ENCODE results near the gene LIPI. TPM values are rescaled to one million over a fixed set of nuclear protein-coding genes. Genes with fewer than 3 reads are reported as not detected.
"Not testable (repeated sequence)": the region's sequence is repeated elsewhere in the genome, so short reads cannot be mapped to it uniquely, and the experiment has no call there.

LIPI gene
- polyA plus RNA-seq, 2 donors, result not detected

DNA sequence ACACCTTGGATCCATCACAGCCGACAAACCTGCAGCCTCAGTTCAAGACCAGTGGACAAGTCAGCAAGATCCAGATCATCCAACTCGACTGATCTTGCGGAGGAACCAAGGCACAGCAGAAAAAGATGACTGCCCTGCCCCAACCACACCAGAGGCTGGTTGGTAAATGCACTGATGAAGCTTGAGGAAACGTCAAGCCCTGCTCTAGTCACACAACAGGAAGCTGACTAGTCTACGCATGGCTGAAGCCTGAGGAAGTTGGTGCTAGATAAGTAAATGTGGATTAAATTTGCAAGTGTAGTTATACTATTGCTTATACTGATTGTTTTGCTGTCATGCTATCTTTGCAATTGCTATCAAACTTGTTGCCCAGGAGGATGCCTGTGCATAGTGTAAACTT is 89.0 kb downstream of the LIPI start:
- no peak overlapping the region for H3K4me3 ChIP-seq (ENCODE audit: low read depth in 1 of 2, low read length in 2 of 2)
- H3K27me3 ChIP-seq (ENCODE audit: control insufficient read depth in 1 of 2, insufficient read depth in 2 of 2, low read length in 2 of 2), result no peaks in the 10 kb centered on the region
- no peaks in the 10 kb centered on the region for H3K36me3 ChIP-seq (ENCODE audit: control insufficient read depth in 2 of 2, insufficient read depth in 2 of 2, low read length in 1 of 2)
- 84 to 85% methylated on average over 5 of the region's 5 CpGs for WGBS, 2 donors
- no peak overlapping the region for H3K27ac ChIP-seq (ENCODE audit: low read depth in 2 of 2, low read length in 1 of 2)
- peaks cover 0 to 2% of the 10 kb centered on the region in 2 donors for H3K4me1 ChIP-seq (ENCODE audit: control insufficient read depth in 2 of 2, insufficient read depth in 2 of 2, low read length in 1 of 2)
- H3K9me3 ChIP-seq (ENCODE audit: control insufficient read depth in 2 of 2, insufficient read depth in 1 of 2, low read depth in 1 of 2, low read length in 1 of 2), result peaks cover 0 to 2% of the 10 kb centered on the region in 2 donors

DNA sequence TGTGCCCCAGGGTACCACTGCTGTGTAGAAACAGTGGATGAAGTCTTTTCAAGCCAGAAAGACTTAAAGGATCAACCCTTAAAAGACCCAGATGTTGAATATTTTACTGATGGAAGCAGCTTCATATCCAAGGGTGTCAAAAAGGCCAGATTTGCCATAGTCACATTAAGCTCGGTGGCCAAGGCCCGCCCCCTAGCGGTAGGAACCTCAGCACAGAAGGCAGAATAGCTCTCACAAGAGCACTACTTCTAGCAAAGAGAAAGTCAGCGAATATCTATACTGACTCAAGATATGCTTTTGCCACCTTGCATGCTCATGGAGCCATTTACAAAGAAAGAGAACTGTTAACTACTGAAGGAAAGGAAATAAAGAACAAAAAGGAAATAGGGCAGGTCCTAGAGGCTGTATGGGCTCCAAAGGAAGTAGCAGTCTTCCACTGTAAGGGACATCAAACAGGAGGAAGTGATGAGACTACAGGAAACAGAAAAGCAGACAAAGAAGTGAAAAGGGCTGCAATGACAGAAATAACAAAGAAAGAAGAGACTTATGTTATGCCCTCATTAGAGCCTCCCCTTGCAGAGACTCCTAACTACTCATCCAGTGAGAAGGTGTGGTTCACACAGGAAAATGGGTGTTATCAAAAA is 90.5 kb downstream of the LIPI start:
- Histone ChIP-seq H3K4me3 (ENCODE audit: low read depth in 1 of 2, low read length in 2 of 2) (no peak overlapping the region), H3K27me3 (ENCODE audit: control insufficient read depth in 1 of 2, insufficient read depth in 2 of 2, low read length in 2 of 2) (no peaks in the 10 kb centered on the region), H3K4me1 (ENCODE audit: control insufficient read depth in 2 of 2, insufficient read depth in 2 of 2, low read length in 1 of 2) (peaks cover 2 to 7% of the 10 kb centered on the region in 2 donors), H3K36me3 (ENCODE audit: control insufficient read depth in 2 of 2, insufficient read depth in 2 of 2, low read length in 1 of 2) (no peaks in the 10 kb centered on the region), H3K9me3 (ENCODE audit: control insufficient read depth in 2 of 2, insufficient read depth in 1 of 2, low read depth in 1 of 2, low read length in 1 of 2) (peaks cover 0 to 2% of the 10 kb centered on the region in 2 donors), H3K27ac (ENCODE audit: low read depth in 2 of 2, low read length in 1 of 2) (no peak overlapping the region)
- 29 to 49% methylated on average over 4 of the region's 4 CpGs for WGBS, 2 donors

DNA sequence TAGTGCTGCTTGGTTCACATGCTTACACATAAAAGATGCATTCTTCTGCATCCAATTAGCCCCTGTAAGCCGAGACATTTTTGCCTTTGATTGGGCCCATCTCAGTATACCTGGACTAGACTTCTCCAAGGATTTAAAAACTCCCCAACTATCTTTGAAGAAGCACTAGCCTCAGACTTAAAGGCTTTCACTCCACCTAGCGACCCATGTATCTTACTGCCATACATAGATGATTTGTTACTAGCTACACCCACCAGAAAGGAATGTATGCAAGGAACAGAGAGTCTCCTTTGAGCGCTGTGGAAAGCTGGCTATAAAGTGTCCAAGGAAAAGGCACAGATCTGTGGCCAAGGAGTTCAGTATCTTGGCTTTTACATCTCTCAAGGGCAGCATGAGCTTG is 91.7 kb downstream of the LIPI start:
- Histone ChIP-seq H3K27ac (ENCODE audit: low read depth in 2 of 2, low read length in 1 of 2) (no peak overlapping the region), H3K4me1 (ENCODE audit: control insufficient read depth in 2 of 2, insufficient read depth in 2 of 2, low read length in 1 of 2) (peaks cover 2 to 13% of the 10 kb centered on the region in 2 donors), H3K9me3 (ENCODE audit: control insufficient read depth in 2 of 2, insufficient read depth in 1 of 2, low read depth in 1 of 2, low read length in 1 of 2) (peaks cover 2 to 3% of the 10 kb centered on the region in 2 donors), H3K36me3 (ENCODE audit: control insufficient read depth in 2 of 2, insufficient read depth in 2 of 2, low read length in 1 of 2) (no peaks in the 10 kb centered on the region), H3K27me3 (ENCODE audit: control insufficient read depth in 1 of 2, insufficient read depth in 2 of 2, low read length in 2 of 2) (no peaks in the 10 kb centered on the region), H3K4me3 (ENCODE audit: low read depth in 1 of 2, low read length in 2 of 2) (no peak overlapping the region)
- WGBS, 2 donors, result 82 to 85% methylated on average over 3 of the region's 3 CpGs

DNA sequence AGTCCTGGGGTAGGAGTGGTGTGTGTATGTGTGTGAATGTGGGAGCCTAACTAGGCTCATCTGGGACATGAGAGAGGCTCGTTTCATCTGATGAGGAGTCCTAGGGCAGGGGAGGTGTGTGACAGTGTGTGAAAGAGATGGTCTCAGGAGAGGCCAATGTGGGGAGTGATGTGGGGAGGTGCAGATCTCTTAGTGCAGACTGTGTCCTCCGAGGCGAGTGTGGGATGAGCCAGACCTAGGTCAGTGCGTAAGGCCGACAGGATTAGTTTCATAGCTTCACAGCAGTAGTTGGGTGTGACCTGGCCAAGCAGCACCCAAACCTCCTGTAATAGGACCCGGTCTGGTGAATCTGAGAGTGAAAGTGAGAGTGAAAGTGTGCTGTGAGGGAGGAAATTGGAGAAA is 94.7 kb downstream of the LIPI start:
- peaks cover 2 to 13% of the 10 kb centered on the region in 2 donors for H3K4me1 ChIP-seq (ENCODE audit: control insufficient read depth in 2 of 2, insufficient read depth in 2 of 2, low read length in 1 of 2)
- H3K36me3 ChIP-seq (ENCODE audit: control insufficient read depth in 2 of 2, insufficient read depth in 2 of 2, low read length in 1 of 2), result no peaks in the 10 kb centered on the region
- H3K4me3 ChIP-seq (ENCODE audit: low read depth in 1 of 2, low read length in 2 of 2), result no peak overlapping the region
- H3K27me3 ChIP-seq (ENCODE audit: control insufficient read depth in 1 of 2, insufficient read depth in 2 of 2, low read length in 2 of 2), result no peaks in the 10 kb centered on the region
- H3K27ac ChIP-seq (ENCODE audit: low read depth in 2 of 2, low read length in 1 of 2), result no peak overlapping the region
- 82 to 85% methylated on average over 6 of the region's 6 CpGs for WGBS, 2 donors
- H3K9me3 ChIP-seq (ENCODE audit: control insufficient read depth in 2 of 2, insufficient read depth in 1 of 2, low read depth in 1 of 2, low read length in 1 of 2), result peaks cover 0 to 3% of the 10 kb centered on the region in 2 donors

DNA sequence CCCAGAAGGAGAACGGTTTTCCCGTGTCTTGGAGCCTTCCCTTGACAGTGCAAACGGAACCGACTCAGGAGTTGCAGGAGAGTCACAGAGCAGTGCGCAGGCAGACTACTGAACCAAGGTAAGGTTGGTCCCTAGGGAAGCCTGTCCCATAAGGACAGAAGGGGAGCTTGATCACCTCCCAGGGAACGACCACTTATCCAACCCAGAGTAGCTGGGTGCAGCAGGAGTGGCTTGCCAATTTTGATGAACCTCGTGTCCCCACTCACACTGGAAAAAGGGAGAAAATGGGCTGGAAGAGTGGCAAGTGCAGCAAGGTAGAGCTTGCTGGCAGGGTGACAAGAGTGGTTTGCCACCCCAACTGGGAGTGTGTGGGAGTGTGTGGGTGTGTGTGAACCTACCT is 95.1 kb downstream of the LIPI start:
- H3K4me3 ChIP-seq (ENCODE audit: low read depth in 1 of 2, low read length in 2 of 2), result no peak overlapping the region
- H3K9me3 ChIP-seq (ENCODE audit: control insufficient read depth in 2 of 2, insufficient read depth in 1 of 2, low read depth in 1 of 2, low read length in 1 of 2), result peaks cover 0 to 3% of the 10 kb centered on the region in 2 donors
- WGBS, 2 donors, result 90 to 91% methylated on average over 7 of the region's 7 CpGs
- no peaks in the 10 kb centered on the region for H3K36me3 ChIP-seq (ENCODE audit: control insufficient read depth in 2 of 2, insufficient read depth in 2 of 2, low read length in 1 of 2)
- peak overlapping the region in 1 of 2 donors; percentile 26 for H3K27ac ChIP-seq (ENCODE audit: low read depth in 2 of 2, low read length in 1 of 2)
- H3K4me1 ChIP-seq (ENCODE audit: control insufficient read depth in 2 of 2, insufficient read depth in 2 of 2, low read length in 1 of 2), result peaks cover 2 to 13% of the 10 kb centered on the region in 2 donors
- no peaks in the 10 kb centered on the region for H3K27me3 ChIP-seq (ENCODE audit: control insufficient read depth in 1 of 2, insufficient read depth in 2 of 2, low read length in 2 of 2)

GRCh38 chr21:14114251-14114650 is 96.5 kb downstream of the LIPI start:
- peak overlapping the region in 1 of 2 donors; percentile 49 for H3K27ac ChIP-seq (ENCODE audit: low read depth in 2 of 2, low read length in 1 of 2)

GRCh38 chr21:14104564-14104963 is 106.2 kb downstream of the LIPI start:
- not testable (repeated sequence) for H3K27me3 ChIP-seq (ENCODE audit: control insufficient read depth in 1 of 2, insufficient read depth in 2 of 2, low read length in 2 of 2); H3K27ac ChIP-seq (ENCODE audit: low read depth in 2 of 2, low read length in 1 of 2); H3K9me3 ChIP-seq (ENCODE audit: control insufficient read depth in 2 of 2, insufficient read depth in 1 of 2, low read depth in 1 of 2, low read length in 1 of 2); H3K4me3 ChIP-seq (ENCODE audit: low read depth in 1 of 2, low read length in 2 of 2); H3K36me3 ChIP-seq (ENCODE audit: control insufficient read depth in 2 of 2, insufficient read depth in 2 of 2, low read length in 1 of 2); H3K4me1 ChIP-seq (ENCODE audit: control insufficient read depth in 2 of 2, insufficient read depth in 2 of 2, low read length in 1 of 2)
- WGBS, 2 donors, result 70 to 79% methylated on average over 4 of the region's 4 CpGs

More at GRCh38 chr21:14114251-14114650, 96.5 kb downstream of the LIPI start:
- H3K36me3 ChIP-seq (ENCODE audit: control insufficient read depth in 2 of 2, insufficient read depth in 2 of 2, low read length in 1 of 2), result no peaks in the 10 kb centered on the region
- peaks cover 0 to 3% of the 10 kb centered on the region in 2 donors for H3K9me3 ChIP-seq (ENCODE audit: control insufficient read depth in 2 of 2, insufficient read depth in 1 of 2, low read depth in 1 of 2, low read length in 1 of 2)
- no peak overlapping the region for H3K4me3 ChIP-seq (ENCODE audit: low read depth in 1 of 2, low read length in 2 of 2)
- H3K27me3 ChIP-seq (ENCODE audit: control insufficient read depth in 1 of 2, insufficient read depth in 2 of 2, low read length in 2 of 2), result no peaks in the 10 kb centered on the region
- 81 to 91% methylated on average over 3 of the region's 3 CpGs for WGBS, 2 donors
- peaks cover 2 to 13% of the 10 kb centered on the region in 2 donors for H3K4me1 ChIP-seq (ENCODE audit: control insufficient read depth in 2 of 2, insufficient read depth in 2 of 2, low read length in 1 of 2)

DNA sequence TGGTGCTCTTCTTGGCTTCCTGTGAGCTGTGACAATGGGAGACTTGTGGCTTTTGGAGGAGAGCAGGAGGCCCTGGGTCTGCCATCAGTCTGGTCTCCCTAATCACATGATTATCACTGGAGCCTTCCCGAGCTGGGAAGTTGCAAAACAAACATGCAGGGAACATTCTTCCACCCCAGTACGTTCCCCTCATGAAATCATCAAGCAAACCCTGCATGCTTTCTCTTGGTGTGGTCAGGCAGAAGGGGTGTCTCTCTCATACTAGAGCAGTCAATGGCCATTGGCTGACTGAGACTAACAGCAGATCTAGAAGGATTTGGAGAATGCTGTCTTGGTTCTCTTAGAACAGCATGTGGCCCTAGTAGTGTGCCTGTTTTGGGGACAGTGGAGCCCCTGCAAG is 111.2 kb downstream of the LIPI start:
- H3K27ac ChIP-seq (ENCODE audit: low read depth in 2 of 2, low read length in 1 of 2), result no peak overlapping the region
- H3K4me3 ChIP-seq (ENCODE audit: low read depth in 1 of 2, low read length in 2 of 2), result no peak overlapping the region
- peaks cover 0 to 5% of the 10 kb centered on the region in 2 donors for H3K36me3 ChIP-seq (ENCODE audit: control insufficient read depth in 2 of 2, insufficient read depth in 2 of 2, low read length in 1 of 2)
- no peaks in the 10 kb centered on the region for H3K27me3 ChIP-seq (ENCODE audit: control insufficient read depth in 1 of 2, insufficient read depth in 2 of 2, low read length in 2 of 2)
- H3K9me3 ChIP-seq (ENCODE audit: control insufficient read depth in 2 of 2, insufficient read depth in 1 of 2, low read depth in 1 of 2, low read length in 1 of 2), result no peaks in the 10 kb centered on the region
- no peaks in the 10 kb centered on the region for H3K4me1 ChIP-seq (ENCODE audit: control insufficient read depth in 2 of 2, insufficient read depth in 2 of 2, low read length in 1 of 2)
- WGBS, 2 donors, result 37 to 55% methylated on average over 2 of the region's 2 CpGs

DNA sequence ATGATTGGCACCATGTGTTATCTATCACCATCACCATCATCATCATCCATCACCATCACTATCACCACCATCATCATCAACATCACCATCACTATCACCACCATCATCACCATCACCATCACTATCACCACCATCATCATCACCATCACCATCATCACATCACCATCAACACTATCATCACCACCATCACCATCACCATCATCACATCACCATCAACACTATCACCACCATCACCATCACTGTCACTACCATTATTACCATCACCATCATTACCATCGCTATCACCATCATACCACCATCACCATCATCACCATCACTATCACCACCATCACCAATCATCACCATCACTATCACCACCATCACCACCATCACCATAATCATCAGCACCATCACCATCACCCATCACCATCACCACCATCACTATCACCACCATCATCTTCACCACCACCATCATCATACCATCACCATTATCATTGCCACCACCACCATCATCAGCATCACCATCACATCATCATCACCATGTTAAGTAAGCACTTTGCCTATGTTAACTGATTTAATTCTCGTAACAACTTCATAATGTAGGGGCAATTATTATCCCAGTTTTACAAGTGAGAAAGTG is 112.8 kb downstream of the LIPI start:
- no peak overlapping the region for H3K27ac ChIP-seq (ENCODE audit: low read depth in 2 of 2, low read length in 1 of 2)
- no peak overlapping the region for H3K4me3 ChIP-seq (ENCODE audit: low read depth in 1 of 2, low read length in 2 of 2)
- H3K27me3 ChIP-seq (ENCODE audit: control insufficient read depth in 1 of 2, insufficient read depth in 2 of 2, low read length in 2 of 2), result no peaks in the 10 kb centered on the region
- no peaks in the 10 kb centered on the region for H3K4me1 ChIP-seq (ENCODE audit: control insufficient read depth in 2 of 2, insufficient read depth in 2 of 2, low read length in 1 of 2)
- H3K36me3 ChIP-seq (ENCODE audit: control insufficient read depth in 2 of 2, insufficient read depth in 2 of 2, low read length in 1 of 2), result peaks cover 0 to 5% of the 10 kb centered on the region in 2 donors
- 94 to 96% methylated on average over 2 of the region's 2 CpGs for WGBS, 2 donors
- no peaks in the 10 kb centered on the region for H3K9me3 ChIP-seq (ENCODE audit: control insufficient read depth in 2 of 2, insufficient read depth in 1 of 2, low read depth in 1 of 2, low read length in 1 of 2)

DNA sequence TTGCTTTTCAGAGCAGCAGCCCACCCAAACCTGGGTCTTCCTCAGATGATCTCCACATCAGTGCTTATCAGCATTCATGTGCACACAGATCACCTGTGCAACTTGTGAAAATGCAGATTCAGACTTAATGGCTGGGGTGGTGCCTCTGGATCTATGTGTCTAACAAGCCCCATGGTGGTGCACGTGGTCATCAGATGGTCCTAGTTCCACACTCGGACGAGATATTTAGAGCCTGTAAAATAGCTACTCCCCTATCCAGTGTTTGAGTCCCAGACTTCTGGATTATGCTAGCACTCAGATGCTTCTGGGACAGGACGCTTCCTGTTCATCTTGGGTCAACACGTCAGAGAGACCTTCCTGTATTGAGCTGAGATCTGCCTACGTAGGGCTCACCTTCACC is 114.2 kb downstream of the LIPI start:
- Histone ChIP-seq H3K27ac (ENCODE audit: low read depth in 2 of 2, low read length in 1 of 2) (no peak overlapping the region), H3K4me1 (ENCODE audit: control insufficient read depth in 2 of 2, insufficient read depth in 2 of 2, low read length in 1 of 2) (no peaks in the 10 kb centered on the region), H3K27me3 (ENCODE audit: control insufficient read depth in 1 of 2, insufficient read depth in 2 of 2, low read length in 2 of 2) (no peaks in the 10 kb centered on the region), H3K36me3 (ENCODE audit: control insufficient read depth in 2 of 2, insufficient read depth in 2 of 2, low read length in 1 of 2) (peaks cover 0 to 5% of the 10 kb centered on the region in 2 donors), H3K4me3 (ENCODE audit: low read depth in 1 of 2, low read length in 2 of 2) (no peak overlapping the region), H3K9me3 (ENCODE audit: control insufficient read depth in 2 of 2, insufficient read depth in 1 of 2, low read depth in 1 of 2, low read length in 1 of 2) (no peaks in the 10 kb centered on the region)
- 91 to 94% methylated on average over 6 of the region's 6 CpGs for WGBS, 2 donors

All from esophagus (tissue), 2 donors.